Upper lobe of left lung (tissue), 6 donors: ENCODE results near the gene SLC5A12. TPM values are rescaled to one million over a fixed set of nuclear protein-coding genes. Genes with fewer than 3 reads are reported as not detected.

Source experiments
- ATAC-seq, 2 donors: fragments of 200-7000 bp; cut with Tn5 transposase; one replicate each; pipeline ENCODE4 v1.9.1; 2022; ENCODE audit warnings: mild to moderate bottlenecking in 2 of 2, moderate library complexity in 2 of 2; ENCODE audit not compliant: low FRiP score in 2 of 2
- DNase-seq, 2 donors: peaks; one replicate each; pipeline ENCODE4 v3.0.0-alpha.2; 2019 to 2020
- H3K27ac ChIP-seq, 4 donors: fragments of 200-600 bp; sonication (generic); one replicate each; pipeline ENCODE4 v1.5.1; 2016 to 2019
- H3K27me3 ChIP-seq, 4 donors: fragments of 200-600 bp; sonication (generic); one replicate each; pipeline ENCODE4 v1.5.1; 2017 to 2019
- H3K36me3 ChIP-seq, 4 donors: fragments of 200-600 bp; sonication (generic); one replicate each; pipeline ENCODE4 v1.5.1; 2016 to 2019
- H3K4me1 ChIP-seq, 4 donors: fragments of 200-600 bp; sonication (generic); one replicate each; pipeline ENCODE4 v1.5.1; 2018 to 2019
- H3K4me3 ChIP-seq, 4 donors: fragments of 200-600 bp; sonication (generic); one replicate each; pipeline ENCODE4 v1.5.1; 2017 to 2019; ENCODE audit warnings: mild to moderate bottlenecking in 2 of 4, moderate library complexity in 1 of 4
- H3K9me3 ChIP-seq, 4 donors: fragments of 200-600 bp; sonication (generic); one replicate each; pipeline ENCODE4 v1.5.1; 2018 to 2019
- EP300 ChIP-seq, 4 donors: sonication (generic); formaldehyde crosslinking; IDR thresholded peaks; one replicate each; pipeline ENCODE4 v1.5.1; 2017; ENCODE audit warnings: antibody characterized with exemption in 4 of 4, control low read depth in 2 of 4
- POLR2A ChIP-seq, 4 donors: fragments of 450-650 bp; IDR thresholded peaks; one replicate each; pipeline ENCODE4 v1.5.1; 2016 to 2017; ENCODE audit warnings: antibody characterized with exemption in 4 of 4, mild to moderate bottlenecking in 2 of 4
- POLR2AphosphoS5 ChIP-seq, 2 donors: sonication (generic); formaldehyde crosslinking; IDR thresholded peaks; one replicate each; pipeline ENCODE4 v1.5.1; 2017; ENCODE audit warnings: antibody characterized with exemption in 2 of 2
- WGBS, 2 donors: methylation state at CpG; one replicate each; pipeline ENCODE4 v1.1.5; 2017 to 2018; 5-methylcytosine and 5-hydroxymethylcytosine counted together
- total RNA-seq, 6 donors: library from RNA; depleted of rRNA in 4 of 6; stranded (reverse); fragments of >200 nt in 4 of 6; gene quantifications; one replicate each; pipeline versions ENCODE4 v1.1.0 to v1.2.1, GENCODE V29; 2016 to 2021
- TF ChIP-seq, protein P1 (sequence below), 6 experiments: fragments of 450-650 bp in 4 of 6; fragments of 200-600 bp in 2 of 6; sonication (generic) in 2 of 6; IDR thresholded peaks; one replicate each; pipeline ENCODE4 v1.5.1; 2016 to 2019; ENCODE audit warnings: antibody characterized with exemption in 6 of 6
- donor health status: DM: no; HTN: no; CAD: no; lungs with moderate emphysema.
- donor health status: DM: no; HTN: yes; CAD: no; lungs with severe emphysema.

The SLC5A12 gene
- total RNA-seq, 6 donors from 2014 or later = not detected

DNA sequence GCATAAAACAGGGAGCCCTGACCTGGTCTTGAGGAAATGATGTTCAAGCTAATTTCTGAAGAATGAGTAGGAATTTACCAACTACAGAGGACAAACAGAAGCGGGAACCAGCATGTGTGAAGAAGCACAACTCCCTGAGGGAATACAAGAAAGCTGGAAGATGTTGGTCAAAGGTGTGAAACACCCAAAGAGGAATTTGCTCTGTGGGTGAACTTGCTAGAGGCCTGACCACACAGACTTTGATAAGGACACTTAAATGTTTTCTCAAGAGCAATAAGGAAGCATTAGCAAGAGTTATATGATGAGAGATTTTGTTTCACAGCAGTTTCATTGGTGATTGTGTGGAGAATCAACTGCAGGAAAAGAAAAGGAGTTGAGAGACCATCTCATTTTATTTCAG, 17.6 kb downstream of the SLC5A12 start:
- ATAC-seq = no peak
- WGBS, 2 donors = 61 to 76% methylated on average over 1 of the region's 1 CpG
- Histone ChIP-seq H3K27me3 (no peaks in the 10 kb centered on the region), H3K36me3 (no peaks in the 10 kb centered on the region), H3K4me3 (no peak overlapping the region), H3K27ac (no peak overlapping the region), H3K9me3 (no peaks in the 10 kb centered on the region), H3K4me1 (peaks cover 0 to 3% (median 0%) of the 10 kb centered on the region in 4 donors)
- DNase-seq = no peak
- TF ChIP-seq POLR2A (IDR thresholded peaks at IDR 0.05) = no peak
- no peak for TF ChIP-seq POLR2AphosphoS5 (IDR thresholded peaks at IDR 0.05)
- TF ChIP-seq, protein P1, sequence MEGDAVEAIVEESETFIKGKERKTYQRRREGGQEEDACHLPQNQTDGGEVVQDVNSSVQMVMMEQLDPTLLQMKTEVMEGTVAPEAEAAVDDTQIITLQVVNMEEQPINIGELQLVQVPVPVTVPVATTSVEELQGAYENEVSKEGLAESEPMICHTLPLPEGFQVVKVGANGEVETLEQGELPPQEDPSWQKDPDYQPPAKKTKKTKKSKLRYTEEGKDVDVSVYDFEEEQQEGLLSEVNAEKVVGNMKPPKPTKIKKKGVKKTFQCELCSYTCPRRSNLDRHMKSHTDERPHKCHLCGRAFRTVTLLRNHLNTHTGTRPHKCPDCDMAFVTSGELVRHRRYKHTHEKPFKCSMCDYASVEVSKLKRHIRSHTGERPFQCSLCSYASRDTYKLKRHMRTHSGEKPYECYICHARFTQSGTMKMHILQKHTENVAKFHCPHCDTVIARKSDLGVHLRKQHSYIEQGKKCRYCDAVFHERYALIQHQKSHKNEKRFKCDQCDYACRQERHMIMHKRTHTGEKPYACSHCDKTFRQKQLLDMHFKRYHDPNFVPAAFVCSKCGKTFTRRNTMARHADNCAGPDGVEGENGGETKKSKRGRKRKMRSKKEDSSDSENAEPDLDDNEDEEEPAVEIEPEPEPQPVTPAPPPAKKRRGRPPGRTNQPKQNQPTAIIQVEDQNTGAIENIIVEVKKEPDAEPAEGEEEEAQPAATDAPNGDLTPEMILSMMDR (IDR thresholded peaks at IDR 0.05) = no peak
- TF ChIP-seq EP300 (IDR thresholded peaks at IDR 0.05) = no peak

DNA sequence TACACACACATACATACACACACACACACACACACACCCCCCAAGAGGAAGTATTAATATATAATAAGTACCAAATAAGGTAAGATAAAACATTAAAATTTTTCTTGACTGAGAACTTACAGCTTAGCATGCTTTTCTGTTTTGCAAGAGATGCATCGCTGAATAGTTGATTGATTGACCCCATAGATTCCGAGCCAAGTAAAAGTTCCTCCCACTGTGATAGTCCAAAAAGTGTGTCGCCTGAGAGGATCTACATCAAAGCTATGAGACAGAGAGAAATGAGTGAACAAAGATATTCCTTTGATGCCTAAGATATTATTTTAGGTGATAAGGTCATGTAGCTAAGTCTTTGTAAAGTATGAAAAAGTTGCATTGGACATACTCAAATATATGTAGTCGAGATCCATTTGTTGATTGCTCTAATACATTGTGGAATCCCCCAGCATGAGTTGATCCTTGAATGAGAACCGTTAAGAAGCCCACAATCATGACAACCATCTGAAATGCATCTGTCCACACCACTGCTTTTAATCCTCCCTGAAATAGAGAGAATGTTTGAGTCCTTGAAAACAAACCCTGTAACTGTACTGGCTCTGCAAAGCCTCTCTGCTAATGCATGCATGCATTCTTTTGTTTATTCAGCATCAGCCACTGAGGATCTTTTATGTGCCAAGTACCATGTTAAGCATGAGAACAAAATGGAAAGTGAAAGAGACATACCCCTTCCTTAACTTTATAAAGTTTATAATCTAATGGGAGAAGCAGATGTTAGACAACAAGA, 18.3 kb downstream of the SLC5A12 start:
- 56 to 80% methylated on average over 5 of the region's 5 CpGs for WGBS, 2 donors
- ATAC-seq (no peak), DNase-seq (no peak)
- H3K27ac ChIP-seq = no peak overlapping the region
- TF ChIP-seq POLR2AphosphoS5 (IDR thresholded peaks at IDR 0.05) (no peak), POLR2A (IDR thresholded peaks at IDR 0.05) (no peak), EP300 (IDR thresholded peaks at IDR 0.05) (no peak)
- TF ChIP-seq, protein P1 (IDR thresholded peaks at IDR 0.05) = no peak
- no peaks in the 10 kb centered on the region for H3K9me3 ChIP-seq
- H3K4me3 ChIP-seq = no peak overlapping the region
- no peaks in the 10 kb centered on the region for H3K27me3 ChIP-seq
- H3K36me3 ChIP-seq = no peaks in the 10 kb centered on the region
- H3K4me1 ChIP-seq = peaks cover 0 to 3% (median 0%) of the 10 kb centered on the region in 4 donors

DNA sequence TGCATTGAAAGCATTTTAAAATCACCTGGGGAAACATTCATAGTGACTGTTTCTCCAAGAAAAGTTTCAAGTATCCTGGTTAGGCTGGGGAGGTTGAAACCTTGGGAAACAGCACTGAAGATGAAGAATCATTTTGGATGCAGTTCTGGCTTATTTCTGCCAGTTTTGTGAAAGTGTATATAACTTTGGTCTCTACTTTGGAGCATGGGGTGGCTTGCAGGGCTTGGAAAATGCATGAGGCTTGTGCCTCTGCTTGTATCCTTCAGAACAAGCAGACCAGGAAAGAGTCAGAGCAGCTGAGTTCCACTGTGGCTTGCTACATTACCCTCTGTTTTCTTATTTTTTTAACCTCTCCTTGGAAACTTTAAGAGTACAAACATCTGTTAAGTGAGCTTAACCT, 19.5 kb downstream of the SLC5A12 start:
- Histone ChIP-seq H3K4me3 (no peak overlapping the region), H3K36me3 (no peaks in the 10 kb centered on the region), H3K4me1 (peaks cover 0 to 3% (median 0%) of the 10 kb centered on the region in 4 donors), H3K9me3 (no peaks in the 10 kb centered on the region), H3K27me3 (no peaks in the 10 kb centered on the region), H3K27ac (no peak overlapping the region)
- TF ChIP-seq EP300 (IDR thresholded peaks at IDR 0.05) = no peak
- TF ChIP-seq, protein P1 (IDR thresholded peaks at IDR 0.05) = no peak
- TF ChIP-seq POLR2A (IDR thresholded peaks at IDR 0.05) = no peak
- no peak for TF ChIP-seq POLR2AphosphoS5 (IDR thresholded peaks at IDR 0.05)
- ATAC-seq (no peak), DNase-seq (no peak)

DNA sequence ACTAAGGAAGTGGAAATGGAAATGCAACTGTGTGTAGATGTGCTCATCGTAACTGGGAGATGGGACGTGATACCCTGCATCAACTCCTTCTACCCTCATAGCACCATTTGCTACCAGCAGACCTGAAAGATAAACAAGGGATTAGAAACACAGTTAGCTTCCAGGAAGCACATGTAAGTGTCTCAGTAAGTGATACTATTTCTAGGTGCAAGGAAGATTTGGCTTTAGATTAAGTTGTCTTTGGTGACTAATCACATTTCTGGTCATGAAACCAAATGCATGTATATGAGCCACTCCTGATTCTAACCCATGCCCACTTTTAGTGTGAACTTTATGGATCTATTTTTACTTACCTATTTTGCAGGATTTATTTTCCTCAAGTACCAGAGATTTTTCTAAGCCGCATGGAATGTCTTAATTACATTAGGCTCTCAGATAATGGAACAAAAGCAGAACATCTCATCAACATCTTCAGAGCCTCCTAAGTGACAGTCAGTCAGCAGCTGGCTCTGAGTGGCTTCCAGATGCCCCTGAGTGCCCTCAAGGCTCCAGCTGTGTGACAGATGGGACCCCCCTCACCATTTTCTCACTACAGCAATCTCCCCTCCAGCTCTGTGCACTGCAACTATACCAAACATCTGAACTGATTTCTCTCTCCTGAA, 21.2 kb downstream of the SLC5A12 start:
- TF ChIP-seq POLR2A (IDR thresholded peaks at IDR 0.05) = no peak
- WGBS, 2 donors = 58 to 68% methylated on average over 3 of the region's 3 CpGs

DNA sequence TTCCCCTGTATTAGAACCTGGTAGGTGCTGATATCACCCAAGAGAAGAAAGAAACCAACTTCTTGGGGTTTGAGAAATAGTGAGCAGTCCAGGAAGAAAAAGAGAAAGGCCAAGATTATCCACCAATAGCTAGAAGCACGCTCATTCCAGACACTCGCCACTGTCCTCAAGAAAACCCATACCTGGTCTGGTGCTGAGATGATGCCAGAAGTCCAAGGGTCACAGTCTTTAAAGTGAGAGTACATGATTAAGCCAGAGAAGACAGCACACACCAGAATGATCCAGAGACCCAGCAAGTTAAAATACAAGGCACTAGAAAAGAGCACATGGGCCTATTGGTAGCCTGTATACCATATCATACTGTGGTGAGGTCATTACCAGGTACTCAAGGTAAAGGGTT, 23.6 kb downstream of the SLC5A12 start:
- Histone ChIP-seq H3K4me1 (no peaks in the 10 kb centered on the region), H3K27ac (no peak overlapping the region), H3K4me3 (no peak overlapping the region), H3K36me3 (no peaks in the 10 kb centered on the region), H3K27me3 (no peaks in the 10 kb centered on the region), H3K9me3 (no peaks in the 10 kb centered on the region)
- ATAC-seq = no peak
- TF ChIP-seq EP300 (IDR thresholded peaks at IDR 0.05) (no peak), POLR2A (IDR thresholded peaks at IDR 0.05) (no peak), POLR2AphosphoS5 (IDR thresholded peaks at IDR 0.05) (no peak)
- TF ChIP-seq, protein P1 (IDR thresholded peaks at IDR 0.05) = no peak
- WGBS, 2 donors = 92 to 100% methylated on average over 2 of the region's 2 CpGs
- DNase-seq = no peak

More for the DNA sequence above, 21.2 kb downstream of the SLC5A12 start:
- Histone ChIP-seq H3K27me3 (no peaks in the 10 kb centered on the region), H3K4me1 (peaks cover 0 to 3% (median 0%) of the 10 kb centered on the region in 4 donors), H3K4me3 (no peak overlapping the region), H3K36me3 (no peaks in the 10 kb centered on the region), H3K9me3 (no peaks in the 10 kb centered on the region), H3K27ac (no peak overlapping the region)
- no peak for ATAC-seq
- no peak for DNase-seq
